ENCODE results near the gene C14orf132. TPM values are rescaled to one million over a fixed set of nuclear protein-coding genes. Genes with fewer than 3 reads are reported as not detected.

C14orf132 gene
- total RNA-seq, 1 donor from 2014 or later = 552 TPM

DNA sequence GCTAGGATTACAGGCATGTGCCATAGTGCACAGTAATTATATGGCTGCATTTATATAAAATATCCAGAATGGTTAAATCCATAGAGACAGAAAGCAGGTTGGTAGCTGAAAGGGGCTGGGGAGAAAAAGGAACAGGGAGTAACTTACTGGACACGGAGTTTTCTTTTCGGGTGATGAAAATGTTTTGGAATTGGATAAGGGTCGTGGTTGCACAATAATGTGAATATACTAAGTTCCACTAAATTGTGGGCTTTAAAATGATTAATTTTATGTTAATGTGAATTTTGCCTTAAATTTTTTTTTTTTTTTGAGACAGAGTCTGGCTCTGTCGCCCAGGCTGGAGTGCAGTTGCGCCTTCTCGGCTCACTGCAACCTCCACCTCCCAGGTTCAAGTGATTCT lies 95.3 kb downstream of the C14orf132 start:
- no peak overlapping the region for H3K4me3 Mint-ChIP-seq (ENCODE audit: unreplicated experiment)
- TF ChIP-seq, protein P1, sequence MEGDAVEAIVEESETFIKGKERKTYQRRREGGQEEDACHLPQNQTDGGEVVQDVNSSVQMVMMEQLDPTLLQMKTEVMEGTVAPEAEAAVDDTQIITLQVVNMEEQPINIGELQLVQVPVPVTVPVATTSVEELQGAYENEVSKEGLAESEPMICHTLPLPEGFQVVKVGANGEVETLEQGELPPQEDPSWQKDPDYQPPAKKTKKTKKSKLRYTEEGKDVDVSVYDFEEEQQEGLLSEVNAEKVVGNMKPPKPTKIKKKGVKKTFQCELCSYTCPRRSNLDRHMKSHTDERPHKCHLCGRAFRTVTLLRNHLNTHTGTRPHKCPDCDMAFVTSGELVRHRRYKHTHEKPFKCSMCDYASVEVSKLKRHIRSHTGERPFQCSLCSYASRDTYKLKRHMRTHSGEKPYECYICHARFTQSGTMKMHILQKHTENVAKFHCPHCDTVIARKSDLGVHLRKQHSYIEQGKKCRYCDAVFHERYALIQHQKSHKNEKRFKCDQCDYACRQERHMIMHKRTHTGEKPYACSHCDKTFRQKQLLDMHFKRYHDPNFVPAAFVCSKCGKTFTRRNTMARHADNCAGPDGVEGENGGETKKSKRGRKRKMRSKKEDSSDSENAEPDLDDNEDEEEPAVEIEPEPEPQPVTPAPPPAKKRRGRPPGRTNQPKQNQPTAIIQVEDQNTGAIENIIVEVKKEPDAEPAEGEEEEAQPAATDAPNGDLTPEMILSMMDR (IDR thresholded peaks at IDR 0.05; ENCODE audit: partially characterized antibody, unreplicated experiment) = no peak
- no peaks in the 10 kb centered on the region for H3K9me3 Mint-ChIP-seq (ENCODE audit: unreplicated experiment)
- no peak for DNase-seq
- H3K36me3 Mint-ChIP-seq (ENCODE audit: unreplicated experiment) = peaks cover 11% of the 10 kb centered on the region
- H3K27ac Mint-ChIP-seq (ENCODE audit: unreplicated experiment) = no peak overlapping the region
- no peaks in the 10 kb centered on the region for H3K4me1 Mint-ChIP-seq (ENCODE audit: low read depth, unreplicated experiment)
- H3K27me3 Mint-ChIP-seq (ENCODE audit: unreplicated experiment) = peaks cover 1% of the 10 kb centered on the region

DNA sequence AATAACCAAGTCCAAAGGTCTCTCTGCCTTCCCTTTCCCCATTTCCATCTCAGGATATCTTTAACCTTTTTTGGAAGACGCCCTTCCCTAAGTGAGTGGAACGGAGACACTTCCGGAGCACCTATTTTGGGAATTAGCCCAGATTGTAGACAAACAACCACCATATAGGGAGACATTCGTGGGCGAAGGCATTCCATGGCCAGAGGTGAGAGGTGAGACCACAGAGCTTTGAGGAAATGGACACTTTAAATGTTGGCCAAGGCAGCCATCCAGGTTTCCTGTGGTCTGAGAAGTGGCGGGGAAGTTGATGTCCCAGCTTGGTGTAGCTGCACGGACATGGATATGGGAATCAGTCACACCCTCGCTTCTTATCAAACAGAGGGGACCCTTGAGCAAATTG lies 96.1 kb downstream of the C14orf132 start:
- no peak for DNase-seq
- no peak overlapping the region for H3K27ac Mint-ChIP-seq (ENCODE audit: unreplicated experiment)
- no peak overlapping the region for H3K4me3 Mint-ChIP-seq (ENCODE audit: unreplicated experiment)
- TF ChIP-seq, protein P1 (IDR thresholded peaks at IDR 0.05; ENCODE audit: partially characterized antibody, unreplicated experiment) = no peak
- H3K9me3 Mint-ChIP-seq (ENCODE audit: unreplicated experiment) = no peaks in the 10 kb centered on the region
- H3K4me1 Mint-ChIP-seq (ENCODE audit: low read depth, unreplicated experiment) = no peaks in the 10 kb centered on the region
- peaks cover 1% of the 10 kb centered on the region for H3K27me3 Mint-ChIP-seq (ENCODE audit: unreplicated experiment)
- H3K36me3 Mint-ChIP-seq (ENCODE audit: unreplicated experiment) = peaks cover 7% of the 10 kb centered on the region

DNA sequence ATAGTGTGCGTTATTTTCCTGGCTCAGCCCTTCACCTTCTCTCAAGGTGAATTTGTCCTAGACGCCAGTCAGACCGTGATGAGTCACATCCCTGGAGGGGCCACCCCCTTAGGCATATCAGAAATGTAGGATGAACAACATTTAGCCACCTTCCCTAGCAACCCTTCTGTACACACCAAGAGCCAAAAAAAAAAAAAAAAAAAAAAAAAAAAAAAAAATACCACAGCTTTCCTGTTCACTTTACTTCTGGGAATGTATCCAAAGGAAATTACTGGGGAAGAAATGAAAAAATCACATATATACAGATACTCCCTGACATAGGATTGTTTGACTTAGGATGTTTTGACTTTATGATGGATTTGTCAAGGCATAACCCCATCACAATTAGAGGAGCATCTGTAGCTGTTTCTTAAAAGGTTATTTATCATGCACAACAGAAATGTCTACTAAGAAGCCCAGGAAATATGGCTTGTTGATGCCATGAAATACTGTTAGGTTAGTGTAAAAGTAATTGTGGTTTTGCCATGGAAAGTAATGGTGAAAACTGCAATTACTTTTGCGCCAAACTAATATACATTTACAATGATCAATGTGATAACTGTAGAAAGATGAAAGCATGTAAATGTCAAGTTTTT lies 97.3 kb downstream of the C14orf132 start:
- Mint-ChIP-seq H3K4me1 (ENCODE audit: low read depth, unreplicated experiment) (no peaks in the 10 kb centered on the region), H3K9me3 (ENCODE audit: unreplicated experiment) (no peaks in the 10 kb centered on the region), H3K4me3 (ENCODE audit: unreplicated experiment) (no peak overlapping the region), H3K36me3 (ENCODE audit: unreplicated experiment) (peaks cover 7% of the 10 kb centered on the region), H3K27ac (ENCODE audit: unreplicated experiment) (no peak overlapping the region), H3K27me3 (ENCODE audit: unreplicated experiment) (peaks cover 1% of the 10 kb centered on the region)
- TF ChIP-seq, protein P1 (IDR thresholded peaks at IDR 0.05; ENCODE audit: partially characterized antibody, unreplicated experiment) = no peak
- DNase-seq = no peak

DNA sequence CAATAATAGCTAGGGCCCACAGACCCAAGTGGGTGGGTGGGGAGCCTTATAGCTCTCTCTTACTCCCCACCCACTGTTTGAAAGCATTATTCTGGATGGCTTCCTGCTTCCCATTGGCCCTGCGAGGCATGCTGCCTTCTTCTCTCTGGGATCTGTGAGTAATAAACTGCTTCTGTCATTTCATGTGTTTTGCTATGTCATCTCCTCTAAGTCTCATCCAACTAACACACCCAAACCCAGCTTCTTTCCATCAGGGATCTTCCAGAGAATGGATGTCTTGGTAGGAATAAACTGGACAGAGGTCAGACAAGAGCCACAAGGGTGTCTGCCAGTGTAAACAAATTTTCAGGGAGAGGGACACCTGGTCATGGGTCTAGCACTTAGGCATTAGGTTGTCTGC lies 99.1 kb downstream of the C14orf132 start:
- Mint-ChIP-seq H3K27ac (ENCODE audit: unreplicated experiment) (no peak overlapping the region), H3K36me3 (ENCODE audit: unreplicated experiment) (peaks cover 7% of the 10 kb centered on the region), H3K27me3 (ENCODE audit: unreplicated experiment) (peaks cover 1% of the 10 kb centered on the region), H3K9me3 (ENCODE audit: unreplicated experiment) (no peaks in the 10 kb centered on the region), H3K4me3 (ENCODE audit: unreplicated experiment) (no peak overlapping the region), H3K4me1 (ENCODE audit: low read depth, unreplicated experiment) (no peaks in the 10 kb centered on the region)
- TF ChIP-seq, protein P1 (IDR thresholded peaks at IDR 0.05; ENCODE audit: partially characterized antibody, unreplicated experiment) = no peak
- no peak for DNase-seq

DNA sequence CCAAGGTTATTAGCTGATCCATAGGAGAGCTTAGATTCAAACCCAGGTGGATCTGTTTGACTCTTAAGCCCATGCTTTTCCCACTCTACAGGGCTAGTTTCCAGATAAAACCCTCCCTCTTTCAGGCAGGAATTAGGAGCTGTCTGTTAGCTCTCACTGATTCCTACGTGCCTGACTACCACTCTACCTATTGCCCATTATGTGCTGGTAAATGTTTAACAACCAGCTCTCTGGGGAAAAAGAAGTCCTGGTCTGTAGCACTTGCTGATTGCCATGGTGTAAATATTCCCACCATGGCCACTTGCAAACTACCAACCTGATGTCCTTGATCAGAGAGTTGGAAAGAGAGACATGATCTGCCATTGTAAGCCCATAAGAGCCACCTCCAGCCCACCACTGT lies 100.0 kb downstream of the C14orf132 start:
- H3K4me3 Mint-ChIP-seq (ENCODE audit: unreplicated experiment) = no peak overlapping the region
- TF ChIP-seq, protein P1 (IDR thresholded peaks at IDR 0.05; ENCODE audit: partially characterized antibody, unreplicated experiment) = no peak
- no peaks in the 10 kb centered on the region for H3K9me3 Mint-ChIP-seq (ENCODE audit: unreplicated experiment)
- no peak for DNase-seq
- H3K4me1 Mint-ChIP-seq (ENCODE audit: low read depth, unreplicated experiment) = no peaks in the 10 kb centered on the region
- H3K27ac Mint-ChIP-seq (ENCODE audit: unreplicated experiment) = no peak overlapping the region
- peaks cover 7% of the 10 kb centered on the region for H3K36me3 Mint-ChIP-seq (ENCODE audit: unreplicated experiment)
- H3K27me3 Mint-ChIP-seq (ENCODE audit: unreplicated experiment) = peaks cover 1% of the 10 kb centered on the region

Data from glutamatergic neuron (in vitro differentiated cells).